ENCODE results near the gene AKT1. TPM values are rescaled to one million over a fixed set of nuclear protein-coding genes. Genes with fewer than 3 reads are reported as not detected.

AKT1 gene
- total and polyA plus RNA-seq, 2 of the 13 experiments (the other 11 are each of a cell fraction or from before 2014, with no cell fraction given), result 96.2 to 116 TPM

- TF ChIP-seq ZFP82 (CRISPR knock-in tag; IDR thresholded peaks at IDR 0.05; ENCODE audit: borderline replicate concordance) (peak; percentile 39; the same call in 1 of the 2 replicates), ZFP90 (CRISPR knock-in tag; IDR thresholded peaks at IDR 0.05; ENCODE audit: borderline replicate concordance) (peak; percentile 79), BRD4 (CRISPR knock-in tag; IDR thresholded peaks at IDR 0.05) (0 out of 2 replicates have a peak, but pooled peaks have one; percentile 37), ZBTB26 (CRISPR knock-in tag; IDR thresholded peaks at IDR 0.05; ENCODE audit: borderline replicate concordance) (no peak; the same call in 1 of the 2 replicates), KAT8 (CRISPR knock-in tag; IDR thresholded peaks at IDR 0.05) (peak; percentile 42; the same call in 1 of the 2 replicates), IKZF5 (CRISPR knock-in tag; IDR thresholded peaks at IDR 0.05) (peak; percentile 42), YEATS4 (CRISPR knock-in tag; IDR thresholded peaks at IDR 0.05; ENCODE audit: borderline replicate concordance) (peak; percentile 78), SP4 (CRISPR knock-in tag; IDR thresholded peaks at IDR 0.05) (peak; percentile 37; the same call in 1 of the 2 replicates), SALL2 (CRISPR knock-in tag; IDR thresholded peaks at IDR 0.05) (peak; percentile 66), ZNF614 (CRISPR knock-in tag; IDR thresholded peaks at IDR 0.05; ENCODE audit: borderline replicate concordance) (peak; percentile 12; the same call in 1 of the 2 replicates), TBX2 (CRISPR knock-in tag; IDR thresholded peaks at IDR 0.05; ENCODE audit: borderline replicate concordance) (peak; percentile 57; the same call in 1 of the 2 replicates), ARID4A (CRISPR knock-in tag; IDR thresholded peaks at IDR 0.05; ENCODE audit: borderline replicate concordance) (peak; percentile 78), IRF2 (CRISPR knock-in tag; IDR thresholded peaks at IDR 0.05) (peak; percentile 62), MAZ (IDR thresholded peaks at IDR 0.05; ENCODE audit: borderline replicate concordance, low read depth, low read length) (peak; percentile 33; the same call in 1 of the 2 replicates), MAZ (CRISPR knock-in tag; IDR thresholded peaks at IDR 0.05; ENCODE audit: low read depth) (peak; percentile 75), SALL1 (CRISPR knock-in tag; IDR thresholded peaks at IDR 0.05) (peak; percentile 85), UBTF (CRISPR knock-in tag; IDR thresholded peaks at IDR 0.05) (peak; percentile 66), CCAR2 (optimal IDR thresholded peaks at IDR 0.05; ENCODE audit: low read depth, low read length) (no peak), ZNF749 (CRISPR knock-in tag; IDR thresholded peaks at IDR 0.05; ENCODE audit: borderline replicate concordance) (no peak)
These were observed 26.9 kb downstream of the AKT1 start (continued) for GRCh38 chr14:104768437-104769323.
